DMS153 treated with DMSO at 0.1 percent for 48 hours (cell line): Measurements from ENCODE around the gene TMEM186.
"Not testable (repeated sequence)": the region's sequence is repeated elsewhere in the genome, so short reads cannot be mapped to it uniquely, and the experiment has no call there.

Experiments used
- DNase-seq: peaks from one replicate; lab custom pipeline; 2025; ENCODE audit not compliant: unreplicated experiment; lab: John Stamatoyannopoulos, UW

Gene TMEM186

GRCh38 chr16:8812162-8812843 is 14.9 kb upstream of the TMEM186 start:
- DNase-seq = no peak

- no peak for DNase-seq
Observed at GRCh38 chr16:8808613-8809353, 11.3 kb upstream of the TMEM186 start.

GRCh38 chr16:8808009-8808408 is 10.6 kb upstream of the TMEM186 start:
- DNase-seq = no peak

- no peak for DNase-seq
Observed at GRCh38 chr16:8807189-8807588, 9.8 kb upstream of the TMEM186 start.

- DNase-seq = no peak
Observed at GRCh38 chr16:8806272-8806983, 9.0 kb upstream of the TMEM186 start.

- DNase-seq = no peak
Observed at GRCh38 chr16:8804313-8804712, 6.9 kb upstream of the TMEM186 start.

GRCh38 chr16:8803733-8804132 is 6.3 kb upstream of the TMEM186 start:
- DNase-seq = not testable (repeated sequence)

- DNase-seq = no peak
Observed at GRCh38 chr16:8801701-8802100, 4.3 kb upstream of the TMEM186 start.

GRCh38 chr16:8798535-8799157 is 1.2 kb upstream of the TMEM186 start:
- no peak for DNase-seq

- no peak for DNase-seq
Observed at GRCh38 chr16:8798174-8798527, 712 bp upstream of the TMEM186 start.

GRCh38 chr16:8796469-8797363 is 723 bp downstream of the TMEM186 start:
- no peak for DNase-seq

- DNase-seq = no peak
Observed at GRCh38 chr16:8795818-8796217, 1.6 kb downstream of the TMEM186 start.

GRCh38 chr16:8795091-8795490 is 2.3 kb downstream of the TMEM186 start:
- no peak for DNase-seq

GRCh38 chr16:8788578-8789172 is 8.8 kb downstream of the TMEM186 start:
- no peak for DNase-seq

- DNase-seq = not testable (repeated sequence)
Observed at GRCh38 chr16:8786316-8786715, 11.1 kb downstream of the TMEM186 start.

GRCh38 chr16:8785408-8785807 is 12.0 kb downstream of the TMEM186 start:
- DNase-seq = no peak

- no peak for DNase-seq
Observed at GRCh38 chr16:8782673-8783072, 14.8 kb downstream of the TMEM186 start.

- DNase-seq = no peak
Observed at GRCh38 chr16:8781797-8782196, 15.6 kb downstream of the TMEM186 start.

GRCh38 chr16:8777217-8777616 is 20.2 kb downstream of the TMEM186 start:
- DNase-seq = no peak

GRCh38 chr16:8776129-8776584 is 21.3 kb downstream of the TMEM186 start:
- no peak for DNase-seq
